ENCODE data around the gene IGHMBP2. TPM values are rescaled to one million over a fixed set of nuclear protein-coding genes. Genes with fewer than 3 reads are reported as not detected.
A peak's percentile ranks its signal among the peaks of the same experiment; 100 is the strongest.
"Not testable (repeated sequence)": the region's sequence is repeated elsewhere in the genome, so short reads cannot be mapped to it uniquely, and the experiment has no call there.

IGHMBP2 gene
- total and polyA plus RNA-seq, 12 donors, result 9.0 to 24.3 (median 12.1) TPM

DNA sequence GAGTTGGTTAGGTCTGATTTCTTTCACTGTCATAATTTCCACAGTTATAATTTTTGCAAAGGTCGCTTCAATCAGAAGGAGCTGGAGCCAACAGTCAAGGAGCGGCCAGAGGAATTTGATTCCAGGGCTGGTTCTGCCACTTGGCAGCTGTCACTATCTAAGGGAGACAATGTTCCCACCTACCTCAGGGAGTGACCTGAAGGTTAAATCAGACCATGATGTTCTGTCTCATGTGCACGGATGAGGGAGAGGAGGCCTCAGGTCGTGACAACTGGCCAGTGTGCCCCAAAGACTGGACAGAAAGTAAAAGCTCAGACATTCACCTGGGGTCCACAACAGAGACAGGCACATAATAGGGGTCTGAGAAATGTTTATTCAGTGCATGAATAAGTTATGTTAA lies 69.5 kb downstream of the IGHMBP2 start:
- H3K4me3 ChIP-seq, result no peak overlapping the region
- TF ChIP-seq, protein P1, sequence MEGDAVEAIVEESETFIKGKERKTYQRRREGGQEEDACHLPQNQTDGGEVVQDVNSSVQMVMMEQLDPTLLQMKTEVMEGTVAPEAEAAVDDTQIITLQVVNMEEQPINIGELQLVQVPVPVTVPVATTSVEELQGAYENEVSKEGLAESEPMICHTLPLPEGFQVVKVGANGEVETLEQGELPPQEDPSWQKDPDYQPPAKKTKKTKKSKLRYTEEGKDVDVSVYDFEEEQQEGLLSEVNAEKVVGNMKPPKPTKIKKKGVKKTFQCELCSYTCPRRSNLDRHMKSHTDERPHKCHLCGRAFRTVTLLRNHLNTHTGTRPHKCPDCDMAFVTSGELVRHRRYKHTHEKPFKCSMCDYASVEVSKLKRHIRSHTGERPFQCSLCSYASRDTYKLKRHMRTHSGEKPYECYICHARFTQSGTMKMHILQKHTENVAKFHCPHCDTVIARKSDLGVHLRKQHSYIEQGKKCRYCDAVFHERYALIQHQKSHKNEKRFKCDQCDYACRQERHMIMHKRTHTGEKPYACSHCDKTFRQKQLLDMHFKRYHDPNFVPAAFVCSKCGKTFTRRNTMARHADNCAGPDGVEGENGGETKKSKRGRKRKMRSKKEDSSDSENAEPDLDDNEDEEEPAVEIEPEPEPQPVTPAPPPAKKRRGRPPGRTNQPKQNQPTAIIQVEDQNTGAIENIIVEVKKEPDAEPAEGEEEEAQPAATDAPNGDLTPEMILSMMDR (IDR thresholded peaks at IDR 0.05), result no peak
- ATAC-seq, result peak in 3 of 8 donors; percentile 42 to 69 (median 51)
- DNase-seq, result no peak
- no peaks in the 10 kb centered on the region for H3K9me3 ChIP-seq
- H3K4me1 ChIP-seq, result peaks cover 0 to 23% (median 7%) of the 10 kb centered on the region in 9 donors
- H3K27me3 ChIP-seq, result peaks cover 0 to 14% (median 0%) of the 10 kb centered on the region in 7 donors
- intact Hi-C loops (cut with DNase I), result no loop called here
- H3K36me3 ChIP-seq, result no peaks in the 10 kb centered on the region
- no peak overlapping the region for H3K27ac ChIP-seq
- WGBS, 2 donors, result 40 to 56% methylated on average over 4 of the region's 4 CpGs

DNA sequence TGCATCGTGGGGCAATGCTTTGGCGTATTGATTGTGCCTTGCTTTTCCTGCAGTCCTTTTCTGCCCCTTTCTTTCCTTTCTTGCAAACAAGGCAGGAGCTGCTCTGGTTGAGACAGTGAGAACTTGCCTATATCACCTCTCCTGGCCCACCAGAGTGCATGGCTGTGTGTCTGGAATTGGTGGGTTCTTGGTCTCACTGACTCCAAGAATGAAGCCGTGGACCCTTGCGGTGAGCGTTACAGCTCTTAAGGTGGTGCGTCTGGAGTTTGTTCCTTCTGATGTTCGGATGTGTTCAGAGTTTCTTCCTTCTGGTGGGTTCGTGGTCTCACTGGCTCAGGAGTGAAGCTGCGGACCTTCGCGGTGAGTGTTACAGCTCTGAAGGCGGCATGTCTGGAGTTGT lies 70.0 kb downstream of the IGHMBP2 start:
- ATAC-seq; H3K9me3 ChIP-seq; H3K27ac ChIP-seq; H3K4me3 ChIP-seq; DNase-seq; intact Hi-C loops (cut with DNase I); H3K36me3 ChIP-seq: not testable (repeated sequence)
- WGBS, 2 donors, result 93 to 94% methylated on average over 12 of the region's 12 CpGs
- Histone ChIP-seq H3K4me1 (peaks cover 0 to 28% (median 7%) of the 10 kb centered on the region in 9 donors), H3K27me3 (peaks cover 0 to 14% (median 0%) of the 10 kb centered on the region in 7 donors)

DNA sequence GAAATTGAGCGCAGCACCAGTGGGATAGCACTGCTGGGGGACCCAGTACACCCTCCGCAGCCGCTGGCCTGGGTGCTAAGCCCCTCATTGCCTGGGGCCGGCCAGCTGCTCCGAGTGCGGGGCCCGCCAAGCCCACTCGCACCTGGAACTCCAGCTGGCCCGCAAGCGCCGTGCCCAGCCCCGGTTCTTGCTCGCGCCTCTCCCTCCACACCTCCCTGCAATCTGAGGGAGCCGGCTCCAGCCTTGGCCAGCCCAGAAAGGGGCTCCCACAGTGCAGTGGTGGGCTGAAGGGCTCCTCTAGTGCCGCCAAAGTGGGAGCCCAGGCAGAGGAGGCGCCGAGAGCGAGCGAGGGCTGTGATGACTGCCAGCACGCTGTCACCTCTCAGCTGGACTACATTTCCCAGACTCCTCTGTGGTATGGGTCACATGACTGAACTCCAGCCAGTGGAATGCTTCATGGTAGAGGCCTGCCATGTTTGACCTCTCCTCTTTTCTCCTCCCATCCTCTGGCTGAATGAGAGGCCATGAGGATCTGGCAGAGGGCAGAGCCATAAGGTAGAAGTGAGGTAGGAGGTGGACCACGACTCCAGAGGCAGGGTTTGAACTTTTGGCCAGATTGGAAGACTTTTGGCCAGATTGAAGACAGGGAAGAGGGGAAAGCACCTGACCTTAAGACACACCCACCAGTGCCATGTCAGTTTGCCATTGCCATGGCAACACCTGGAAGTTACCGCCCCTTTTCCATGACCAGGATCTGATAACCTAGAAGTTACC lies 70.9 kb downstream of the IGHMBP2 start:
- no peaks in the 10 kb centered on the region for H3K9me3 ChIP-seq
- 94 to 98% methylated on average over 23 of the region's 23 CpGs for WGBS, 2 donors
- DNase-seq, result no peak
- H3K27me3 ChIP-seq, result peaks cover 0 to 9% (median 0%) of the 10 kb centered on the region in 7 donors
- no peak overlapping the region for H3K4me3 ChIP-seq
- TF ChIP-seq, protein P1 (IDR thresholded peaks at IDR 0.05), result no peak
- ATAC-seq, result peak in 2 of 8 donors; percentile 54 to 76
- no peaks in the 10 kb centered on the region for H3K36me3 ChIP-seq
- intact Hi-C loops (cut with DNase I), result no loop called here
- H3K4me1 ChIP-seq, result peaks cover 0 to 35% (median 15%) of the 10 kb centered on the region in 9 donors
- H3K27ac ChIP-seq, result no peak overlapping the region

DNA sequence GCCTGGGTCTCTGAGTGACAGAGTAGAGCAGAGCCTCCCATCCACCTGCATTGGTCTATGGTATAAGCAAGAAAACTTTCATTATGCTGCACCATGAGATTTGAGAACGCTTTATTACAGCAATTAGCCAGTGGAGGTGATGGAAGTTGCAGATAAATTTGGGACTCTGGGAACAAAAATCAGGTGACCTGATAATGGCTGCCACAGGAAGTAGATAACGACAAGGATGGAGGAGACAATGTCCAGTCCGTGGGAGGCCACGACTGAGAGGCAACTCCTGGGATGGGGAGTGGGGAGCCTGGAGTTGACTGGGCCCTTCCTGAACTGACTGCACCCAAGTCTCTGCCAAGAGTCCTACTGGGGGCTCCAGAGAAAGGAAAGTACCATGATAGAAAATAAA lies 72.4 kb downstream of the IGHMBP2 start:
- Histone ChIP-seq H3K4me1 (peaks cover 0 to 36% (median 15%) of the 10 kb centered on the region in 9 donors), H3K27me3 (peaks cover 0 to 4% (median 0%) of the 10 kb centered on the region in 7 donors), H3K27ac (peak overlapping the region in 2 of 10 donors; percentile 22 to 50), H3K36me3 (no peaks in the 10 kb centered on the region), H3K9me3 (no peaks in the 10 kb centered on the region), H3K4me3 (no peak overlapping the region)
- intact Hi-C loops (cut with DNase I), result no loop called here
- peak in 3 of 8 donors; percentile 13 to 40 (median 17) for ATAC-seq
- no peak for DNase-seq
- TF ChIP-seq, protein P1 (IDR thresholded peaks at IDR 0.05), result no peak
- WGBS, 2 donors, result 43 to 45% methylated on average over 4 of the region's 4 CpGs

DNA sequence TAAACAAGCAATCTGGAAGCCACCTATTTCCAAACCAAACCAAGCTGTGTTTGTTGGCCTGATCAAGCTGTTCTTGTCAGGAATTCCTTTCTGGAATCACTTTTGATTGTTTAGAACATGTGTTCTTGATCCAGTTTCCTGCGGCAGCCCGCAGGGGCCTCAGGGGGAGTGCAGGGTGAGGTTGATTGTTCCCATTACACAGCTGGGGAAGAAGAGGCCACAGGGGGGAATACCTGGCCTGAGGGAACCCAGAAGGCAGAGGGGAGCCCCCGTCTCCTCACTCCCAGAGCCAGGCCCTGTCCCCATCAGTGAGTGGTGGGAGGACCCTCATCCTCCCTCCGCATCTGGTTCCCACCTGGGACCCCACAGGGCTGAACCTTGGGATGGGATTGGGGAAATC lies 72.9 kb downstream of the IGHMBP2 start:
- Histone ChIP-seq H3K4me1 (peaks cover 0 to 36% (median 15%) of the 10 kb centered on the region in 9 donors), H3K27ac (peak overlapping the region in 1 of 10 donors; percentile 22), H3K9me3 (no peaks in the 10 kb centered on the region), H3K27me3 (no peaks in the 10 kb centered on the region), H3K4me3 (no peak overlapping the region), H3K36me3 (no peaks in the 10 kb centered on the region)
- TF ChIP-seq, protein P1 (IDR thresholded peaks at IDR 0.05), result no peak
- peak in 4 of 8 donors; percentile 18 to 41 (median 22) for ATAC-seq
- 60 to 63% methylated on average over 4 of the region's 4 CpGs for WGBS, 2 donors
- DNase-seq, result no peak
- intact Hi-C loops (cut with DNase I), result no loop called here
